WTC11 (cell line): ENCODE results near the gene TET1. TPM values are rescaled to one million over a fixed set of nuclear protein-coding genes. Genes with fewer than 3 reads are reported as not detected.
A peak's percentile ranks its signal among the peaks of the same experiment; 100 is the strongest.

Experiments used
- ATAC-seq: fragments of 200-7000 bp; cut with Tn5 transposase; 2 replicates; pipeline ENCODE4 v1.10.0; 2021; ENCODE audit warnings: mild to moderate bottlenecking, moderate library complexity
- CTCF ChIA-PET: fragments of 300-600 bp; sonication (Branson Sonifier 250); formaldehyde crosslinking; loops from one replicate; lab custom pipeline; 2021; ENCODE audit warnings: antibody characterized with exemption; lab: Charles Lee
- POLR2A ChIA-PET: fragments of 350-600 bp; sonication (Branson Sonifier 250); formaldehyde crosslinking; loops from one replicate; lab custom pipeline; 2021; ENCODE audit warnings: antibody characterized with exemption; lab: Charles Lee
- DNase-seq: peaks from one replicate; pipeline ENCODE4 v3.0.0; 2021; ENCODE audit warnings: low spot score
- H3K27ac Mint-ChIP-seq: 2 replicates; pipeline ENCODE4 v1.8.0; 2021; ENCODE audit warnings: mixed read lengths
- H3K27me3 Mint-ChIP-seq: 2 replicates; pipeline ENCODE4 v1.8.0; 2021; ENCODE audit warnings: low read depth, mild to moderate bottlenecking, moderate library complexity, mixed read lengths
- H3K36me3 Mint-ChIP-seq: 2 replicates; pipeline ENCODE4 v1.8.0; 2021; ENCODE audit warnings: mixed read lengths
- H3K4me1 Mint-ChIP-seq: 2 replicates; pipeline ENCODE4 v1.8.0; 2022; ENCODE audit warnings: mixed read lengths
- H3K4me3 Mint-ChIP-seq: 2 replicates; pipeline ENCODE4 v1.8.0; 2021; ENCODE audit warnings: mild to moderate bottlenecking, moderate library complexity, mixed read lengths
- H3K9me3 Mint-ChIP-seq: 2 replicates; pipeline ENCODE4 v1.8.0; 2021; ENCODE audit warnings: mixed read lengths
- ARID4B ChIP-seq: sonication (generic); formaldehyde crosslinking; IDR thresholded peaks from 2 replicates; pipeline ENCODE4 v1.8.0; 2023; ENCODE audit warnings: missing genetic modification reagents, mild to moderate bottlenecking, borderline replicate concordance
- CBFB ChIP-seq: sonication (generic); formaldehyde crosslinking; IDR thresholded peaks from 2 replicates; pipeline ENCODE4 v1.8.1; 2022; ENCODE audit warnings: mild to moderate bottlenecking, low read depth, missing genetic modification reagents
- E2F4 ChIP-seq: sonication (generic); formaldehyde crosslinking; IDR thresholded peaks from 2 replicates; pipeline ENCODE4 v1.8.1; 2022; ENCODE audit warnings: low read depth, mild to moderate bottlenecking, moderate library complexity, missing genetic modification reagents, borderline replicate concordance
- ETV6 ChIP-seq: sonication (generic); formaldehyde crosslinking; IDR thresholded peaks from 2 replicates; pipeline ENCODE4 v1.8.1; 2022; ENCODE audit warnings: mild to moderate bottlenecking, missing genetic modification reagents
- FOXJ3 ChIP-seq: sonication (generic); formaldehyde crosslinking; IDR thresholded peaks from 2 replicates; pipeline ENCODE4 v1.9.0; 2021; ENCODE audit warnings: missing genetic modification reagents, mild to moderate bottlenecking, borderline replicate concordance
- FOXP1 ChIP-seq: sonication (generic); formaldehyde crosslinking; IDR thresholded peaks from 2 replicates; pipeline ENCODE4 v1.8.0; 2022; ENCODE audit warnings: missing genetic modification reagents, mild to moderate bottlenecking, moderate library complexity, borderline replicate concordance
- JAZF1 ChIP-seq: fragments of 250-450 bp; sonication (Bioruptor Pico); IDR thresholded peaks from 2 replicates; pipeline ENCODE4 v1.9.0; 2021; ENCODE audit warnings: moderate library complexity, mild to moderate bottlenecking, inconsistent platforms
- MAX ChIP-seq: sonication (generic); formaldehyde crosslinking; IDR thresholded peaks from 2 replicates; pipeline ENCODE4 v1.8.0; 2022; ENCODE audit warnings: mild to moderate bottlenecking, missing genetic modification reagents
- PRRX2 ChIP-seq: fragments of 250-450 bp; sonication (Bioruptor Pico); IDR thresholded peaks from 2 replicates; pipeline ENCODE4 v1.8.0; 2021; ENCODE audit warnings: mild to moderate bottlenecking
- RORB ChIP-seq: fragments of 250-450 bp; sonication (Bioruptor Pico); IDR thresholded peaks from 2 replicates; pipeline ENCODE4 v1.9.0; 2021; ENCODE audit warnings: mild to moderate bottlenecking
- ZNF138 ChIP-seq: sonication (generic); formaldehyde crosslinking; conservative IDR thresholded peaks from 2 replicates; pipeline ENCODE4 v1.8.1; 2022; ENCODE audit warnings: mild to moderate bottlenecking, moderate library complexity, missing genetic modification reagents
- ZNF416 ChIP-seq: fragments of 250-450 bp; sonication (Bioruptor Pico); IDR thresholded peaks from 2 replicates; pipeline ENCODE4 v1.9.0; 2021; ENCODE audit warnings: mild to moderate bottlenecking, inconsistent platforms
- ZNF532 ChIP-seq: fragments of 250-450 bp; sonication (Bioruptor Pico); IDR thresholded peaks from 2 replicates; pipeline ENCODE4 v1.9.0; 2021; ENCODE audit warnings: mild to moderate bottlenecking, borderline replicate concordance
- total RNA-seq: library from RNA; stranded (reverse); gene quantifications from 3 replicates; pipeline ENCODE4 v1.2.3, GENCODE V29; 2021
- TF ChIP-seq, protein P1 (sequence below): fragments of 250-450 bp; sonication (Bioruptor Pico); IDR thresholded peaks from 2 replicates; pipeline ENCODE4 v1.9.0; 2021; ENCODE audit warnings: moderate library complexity, mild to moderate bottlenecking, inconsistent platforms, borderline replicate concordance
- TF ChIP-seq, protein P2 (sequence below): sonication (generic); formaldehyde crosslinking; IDR thresholded peaks from 2 replicates; pipeline ENCODE4 v1.8.1; 2023; ENCODE audit warnings: mild to moderate bottlenecking, missing genetic modification reagents, moderate library complexity
- TF ChIP-seq, protein P3 (sequence below): sonication (generic); formaldehyde crosslinking; IDR thresholded peaks from 2 replicates; pipeline ENCODE4 v1.8.1; 2023; ENCODE audit warnings: mild to moderate bottlenecking, missing genetic modification reagents

The TET1 gene
- total RNA-seq, 1 experiment from 2014 or later = 71.4 TPM

DNA sequence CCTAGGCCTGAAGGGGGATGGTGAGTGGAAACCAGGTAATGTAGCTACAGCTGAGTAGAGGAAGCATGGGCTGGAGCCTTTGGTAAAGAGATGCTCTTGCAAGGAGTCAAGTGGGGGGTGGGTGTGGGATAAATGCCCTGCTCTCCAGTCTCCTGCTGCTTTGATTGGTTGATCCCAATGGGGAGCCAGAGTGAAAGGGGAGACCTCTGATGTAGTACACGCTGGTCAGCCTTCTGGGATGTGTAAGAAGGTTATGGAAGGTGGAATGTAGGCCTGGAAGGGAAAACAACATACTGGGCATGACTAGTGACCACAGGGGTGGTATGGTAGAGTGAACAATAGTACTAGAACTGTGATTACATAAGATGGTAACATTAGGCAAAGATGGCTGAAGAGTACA, 44.3 kb downstream of the TET1 start:
- no peak for TF ChIP-seq FOXP1
- TF ChIP-seq, protein P1, sequence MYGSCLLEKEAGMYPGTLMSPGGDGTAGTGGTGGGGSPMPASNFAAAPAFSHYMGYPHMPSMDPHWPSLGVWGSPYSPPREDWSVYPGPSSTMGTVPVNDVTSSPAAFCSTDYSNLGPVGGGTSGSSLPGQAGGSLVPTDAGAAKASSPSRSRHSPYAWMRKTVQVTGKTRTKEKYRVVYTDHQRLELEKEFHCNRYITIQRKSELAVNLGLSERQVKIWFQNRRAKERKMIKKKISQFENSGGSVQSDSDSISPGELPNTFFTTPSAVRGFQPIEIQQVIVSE (CRISPR knock-in tag) = no peak
- no peak for TF ChIP-seq MAX
- TF ChIP-seq PRRX2 = no peak
- TF ChIP-seq, protein P2, sequence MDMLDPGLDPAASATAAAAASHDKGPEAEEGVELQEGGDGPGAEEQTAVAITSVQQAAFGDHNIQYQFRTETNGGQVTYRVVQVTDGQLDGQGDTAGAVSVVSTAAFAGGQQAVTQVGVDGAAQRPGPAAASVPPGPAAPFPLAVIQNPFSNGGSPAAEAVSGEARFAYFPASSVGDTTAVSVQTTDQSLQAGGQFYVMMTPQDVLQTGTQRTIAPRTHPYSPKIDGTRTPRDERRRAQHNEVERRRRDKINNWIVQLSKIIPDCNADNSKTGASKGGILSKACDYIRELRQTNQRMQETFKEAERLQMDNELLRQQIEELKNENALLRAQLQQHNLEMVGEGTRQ (CRISPR knock-in tag) = no peak
- TF ChIP-seq FOXJ3 (CRISPR knock-in tag) = no peak
- TF ChIP-seq, protein P3, sequence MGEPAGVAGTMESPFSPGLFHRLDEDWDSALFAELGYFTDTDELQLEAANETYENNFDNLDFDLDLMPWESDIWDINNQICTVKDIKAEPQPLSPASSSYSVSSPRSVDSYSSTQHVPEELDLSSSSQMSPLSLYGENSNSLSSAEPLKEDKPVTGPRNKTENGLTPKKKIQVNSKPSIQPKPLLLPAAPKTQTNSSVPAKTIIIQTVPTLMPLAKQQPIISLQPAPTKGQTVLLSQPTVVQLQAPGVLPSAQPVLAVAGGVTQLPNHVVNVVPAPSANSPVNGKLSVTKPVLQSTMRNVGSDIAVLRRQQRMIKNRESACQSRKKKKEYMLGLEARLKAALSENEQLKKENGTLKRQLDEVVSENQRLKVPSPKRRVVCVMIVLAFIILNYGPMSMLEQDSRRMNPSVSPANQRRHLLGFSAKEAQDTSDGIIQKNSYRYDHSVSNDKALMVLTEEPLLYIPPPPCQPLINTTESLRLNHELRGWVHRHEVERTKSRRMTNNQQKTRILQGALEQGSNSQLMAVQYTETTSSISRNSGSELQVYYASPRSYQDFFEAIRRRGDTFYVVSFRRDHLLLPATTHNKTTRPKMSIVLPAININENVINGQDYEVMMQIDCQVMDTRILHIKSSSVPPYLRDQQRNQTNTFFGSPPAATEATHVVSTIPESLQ (CRISPR knock-in tag) = no peak
- TF ChIP-seq RORB = no peak
- TF ChIP-seq CBFB = no peak
- no peak for TF ChIP-seq ZNF416 (CRISPR knock-in tag)
- no peak for TF ChIP-seq ARID4B (CRISPR knock-in tag)
- no peak for TF ChIP-seq ZNF532 (CRISPR knock-in tag)

DNA sequence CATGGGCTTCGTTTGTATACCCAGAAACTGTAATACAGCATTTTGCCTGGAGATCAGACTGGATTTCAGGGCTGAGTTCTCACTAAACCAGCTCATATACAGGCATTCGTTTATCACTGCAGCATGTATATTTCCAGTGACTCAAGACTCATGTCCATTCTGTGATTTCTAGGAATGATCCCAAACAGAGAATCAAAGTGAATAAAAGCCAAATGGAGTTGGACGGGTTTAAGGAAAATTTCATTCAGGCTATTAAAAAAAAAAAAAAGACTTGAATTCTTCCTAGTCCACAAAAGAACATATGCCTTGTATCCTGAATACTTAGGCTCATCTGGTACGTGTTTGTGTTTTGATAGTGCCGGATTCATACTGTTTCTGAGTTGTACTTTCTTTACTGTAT, 46.8 kb downstream of the TET1 start:
- H3K9me3 Mint-ChIP-seq = no peaks in the 10 kb centered on the region
- H3K4me3 Mint-ChIP-seq = no peak overlapping the region
- no peak for ATAC-seq
- DNase-seq = no peak
- POLR2A ChIA-PET = interaction anchor here (0.7 kb wide), 1 partner anchor 25 kb away, joined by 4 read pairs; no protein-coding TSS in a partner anchor
- CTCF ChIA-PET = interaction anchor here (0.7 kb wide), 1 partner anchor 20 kb away, joined by 4 read pairs; no protein-coding TSS in a partner anchor
- peaks cover 24% of the 10 kb centered on the region for H3K4me1 Mint-ChIP-seq
- H3K27ac Mint-ChIP-seq = no peak overlapping the region
- peaks cover 27% of the 10 kb centered on the region for H3K36me3 Mint-ChIP-seq
- no peaks in the 10 kb centered on the region for H3K27me3 Mint-ChIP-seq
- no peak for TF ChIP-seq E2F4 (CRISPR knock-in tag)
- TF ChIP-seq JAZF1 (CRISPR knock-in tag) = no peak
- TF ChIP-seq ZNF138 (CRISPR knock-in tag) = no peak
- no peak for TF ChIP-seq ZNF532 (CRISPR knock-in tag)
- no peak for TF ChIP-seq ETV6

More for the DNA sequence above, 44.3 kb downstream of the TET1 start:
- H3K4me3 Mint-ChIP-seq = no peak overlapping the region
- ATAC-seq (no peak), DNase-seq (no peak)
- peaks cover 23% of the 10 kb centered on the region for H3K36me3 Mint-ChIP-seq
- H3K27me3 Mint-ChIP-seq = no peaks in the 10 kb centered on the region
- H3K4me1 Mint-ChIP-seq = peaks cover 46% of the 10 kb centered on the region
- no peaks in the 10 kb centered on the region for H3K9me3 Mint-ChIP-seq
- CTCF ChIA-PET = interaction anchor here (0.9 to 2.6 kb wide), 2 partner anchors 54 to 117 kb away, joined by 3 to 11 read pairs; partner anchors contain the start of gene CCAR1
- H3K27ac Mint-ChIP-seq = peak overlapping the region; percentile 90
- POLR2A ChIA-PET = interaction anchor here (1.4 kb wide), 1 partner anchor 44 kb away, joined by 5 read pairs; the partner anchor contains the start of gene TET1
